ENCODE data around the gene SHF. TPM values are rescaled to one million over a fixed set of nuclear protein-coding genes. Genes with fewer than 3 reads are reported as not detected.

SHF gene
- total RNA-seq, 1 experiment from 2014 or later = 21.7 TPM

- no peak overlapping the region for H3K4me2 ChIP-seq (ENCODE audit: insufficient read depth, insufficient read length, low read length)
- no peaks in the 10 kb centered on the region for H3K36me3 Mint-ChIP-seq (ENCODE audit: insufficient read depth in 1 of 3, low read depth in 3 of 3)
- peak; percentile 54 for DNase-seq
- H3K9me3 Mint-ChIP-seq = peaks cover 0 to 3% of the 10 kb centered on the region in 2 experiments; a peak in 1 of 5 replicates
- 0 out of 4 replicates have a peak, but pooled peaks cover 0 to 3% of the 10 kb centered on the region in 2 experiments for H3K4me1 Mint-ChIP-seq
- H3K27ac Mint-ChIP-seq = no peak overlapping the region
- H3K79me2 ChIP-seq (ENCODE audit: insufficient read depth, low read length) = no peaks in the 10 kb centered on the region
- no peak overlapping the region; a peak in 1 of 5 replicates for H3K4me3 Mint-ChIP-seq
- WGBS (ENCODE audit: extremely low coverage, insufficient read length, low lambda C conversion rate) = no CpG with 5 or more reads among the region's 11 CpGs
- no peak overlapping the region for H2BK120ac ChIP-seq (ENCODE audit: low read depth, low read length, poor library complexity, severe bottlenecking)
- H3K18ac ChIP-seq (ENCODE audit: insufficient read length, low read depth, low read length) = no peak overlapping the region
- no peaks in the 10 kb centered on the region for H3K9me3 ChIP-seq (ENCODE audit: control insufficient read depth, low read depth, low read length)
- no peak overlapping the region for H3K14ac ChIP-seq (ENCODE audit: insufficient read depth, low read length)
- H2BK5ac ChIP-seq (ENCODE audit: insufficient read length, low read length) = no peak overlapping the region
- H3K27ac ChIP-seq (ENCODE audit: insufficient read length, low read depth, low read length) = no peak overlapping the region
- no peak overlapping the region for H2BK12ac ChIP-seq (ENCODE audit: insufficient read length, low read depth, low read length)
- TF ChIP-seq, protein P1, sequence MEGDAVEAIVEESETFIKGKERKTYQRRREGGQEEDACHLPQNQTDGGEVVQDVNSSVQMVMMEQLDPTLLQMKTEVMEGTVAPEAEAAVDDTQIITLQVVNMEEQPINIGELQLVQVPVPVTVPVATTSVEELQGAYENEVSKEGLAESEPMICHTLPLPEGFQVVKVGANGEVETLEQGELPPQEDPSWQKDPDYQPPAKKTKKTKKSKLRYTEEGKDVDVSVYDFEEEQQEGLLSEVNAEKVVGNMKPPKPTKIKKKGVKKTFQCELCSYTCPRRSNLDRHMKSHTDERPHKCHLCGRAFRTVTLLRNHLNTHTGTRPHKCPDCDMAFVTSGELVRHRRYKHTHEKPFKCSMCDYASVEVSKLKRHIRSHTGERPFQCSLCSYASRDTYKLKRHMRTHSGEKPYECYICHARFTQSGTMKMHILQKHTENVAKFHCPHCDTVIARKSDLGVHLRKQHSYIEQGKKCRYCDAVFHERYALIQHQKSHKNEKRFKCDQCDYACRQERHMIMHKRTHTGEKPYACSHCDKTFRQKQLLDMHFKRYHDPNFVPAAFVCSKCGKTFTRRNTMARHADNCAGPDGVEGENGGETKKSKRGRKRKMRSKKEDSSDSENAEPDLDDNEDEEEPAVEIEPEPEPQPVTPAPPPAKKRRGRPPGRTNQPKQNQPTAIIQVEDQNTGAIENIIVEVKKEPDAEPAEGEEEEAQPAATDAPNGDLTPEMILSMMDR (conservative IDR thresholded peaks at IDR 0.05) = peak; percentile 60
- H4K8ac ChIP-seq (replicated peaks; ENCODE audit: insufficient read length, low read depth, low read length) = no peak overlapping the region
- no peak overlapping the region for H4K91ac ChIP-seq (ENCODE audit: insufficient read length, low read depth, low read length)
- no peak overlapping the region for H2AK5ac ChIP-seq (ENCODE audit: insufficient read length, low read length)
- H4K5ac ChIP-seq (ENCODE audit: insufficient read length, low read depth, low read length) = no peak overlapping the region
- H3K79me1 ChIP-seq (ENCODE audit: insufficient read depth, low read depth, low read length, poor library complexity, severe bottlenecking) = no peaks in the 10 kb centered on the region
- no peaks in the 10 kb centered on the region for H4K20me1 ChIP-seq (ENCODE audit: control insufficient read depth, insufficient read depth, insufficient read length)
- no peaks in the 10 kb centered on the region for H3K4me1 ChIP-seq (ENCODE audit: insufficient read depth, low read length)
- no peak overlapping the region for H3K56ac ChIP-seq (ENCODE audit: insufficient read length, low read depth, low read length)
- H3K27me3 Mint-ChIP-seq (ENCODE audit: low read depth) = peaks cover 8% of the 10 kb centered on the region
- no peak overlapping the region for H3K4ac ChIP-seq (ENCODE audit: low read depth, low read length)
- H3K27me3 ChIP-seq (ENCODE audit: insufficient read depth, low read length) = no peaks in the 10 kb centered on the region
- no peak overlapping the region for H3K9ac ChIP-seq (ENCODE audit: extremely low read depth, insufficient read length, low read length)
- no peak overlapping the region for H2BK15ac ChIP-seq (ENCODE audit: low read depth, low read length)
- H3K23me2 ChIP-seq (ENCODE audit: insufficient read length, low read depth, low read length, poor library complexity, severe bottlenecking) = no peaks in the 10 kb centered on the region
- no peak overlapping the region for H2AFZ ChIP-seq (ENCODE audit: low read length)
- H3K23ac ChIP-seq (ENCODE audit: insufficient read length, low read depth, low read length) = no peak overlapping the region
- H2BK20ac ChIP-seq (ENCODE audit: low read depth, low read length, poor library complexity, severe bottlenecking) = no peak overlapping the region
- H3T11ph ChIP-seq (ENCODE audit: low read length) = no peak overlapping the region
These were observed 37.9 kb upstream of the SHF start for GRCh38 chr15:45225506-45226273.
